ENCODE results near the gene CYTH1.

CYTH1 gene, protein sequence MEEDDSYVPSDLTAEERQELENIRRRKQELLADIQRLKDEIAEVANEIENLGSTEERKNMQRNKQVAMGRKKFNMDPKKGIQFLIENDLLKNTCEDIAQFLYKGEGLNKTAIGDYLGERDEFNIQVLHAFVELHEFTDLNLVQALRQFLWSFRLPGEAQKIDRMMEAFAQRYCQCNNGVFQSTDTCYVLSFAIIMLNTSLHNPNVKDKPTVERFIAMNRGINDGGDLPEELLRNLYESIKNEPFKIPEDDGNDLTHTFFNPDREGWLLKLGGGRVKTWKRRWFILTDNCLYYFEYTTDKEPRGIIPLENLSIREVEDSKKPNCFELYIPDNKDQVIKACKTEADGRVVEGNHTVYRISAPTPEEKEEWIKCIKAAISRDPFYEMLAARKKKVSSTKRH

GRCh38 chr17:78781893-78782304 is at the start of gene CYTH1:
Gene CYTH1, minus strand, starts transcription at chr17:78782273. Its CDS starts 50 bp downstream, at chr17:78782223.
- DNase-seq: peak in 1 of 2 experiments; percentile 45

DNA sequence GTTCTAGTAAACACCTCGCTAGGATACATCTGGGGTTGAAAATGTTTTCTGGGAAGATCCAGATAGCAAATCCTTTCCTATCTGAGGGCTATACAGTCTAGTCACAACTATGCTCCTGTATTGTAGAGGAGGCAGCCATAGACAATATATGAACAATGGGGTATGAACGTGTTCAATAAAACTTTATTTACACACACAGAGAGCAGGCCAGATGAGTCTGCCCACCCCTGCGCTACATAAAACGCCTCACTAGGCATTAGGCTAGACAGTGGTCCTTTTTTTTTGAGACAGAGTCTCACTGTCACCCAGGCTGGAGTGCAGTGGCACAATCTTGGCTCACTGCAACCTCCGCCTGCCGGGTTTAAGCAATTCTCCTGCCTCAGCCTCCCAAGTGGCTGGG is 47.4 kb upstream of the CYTH1 start:
- no peak for DNase-seq

GRCh38 chr17:78828470-78829185 is 46.6 kb upstream of the CYTH1 start:
- DNase-seq: no peak

GRCh38 chr17:78826836-78827509 is 44.9 kb upstream of the CYTH1 start:
- no peak for DNase-seq

- DNase-seq: no peak
Observed at GRCh38 chr17:78826421-78826820, 44.3 kb upstream of the CYTH1 start.

DNA sequence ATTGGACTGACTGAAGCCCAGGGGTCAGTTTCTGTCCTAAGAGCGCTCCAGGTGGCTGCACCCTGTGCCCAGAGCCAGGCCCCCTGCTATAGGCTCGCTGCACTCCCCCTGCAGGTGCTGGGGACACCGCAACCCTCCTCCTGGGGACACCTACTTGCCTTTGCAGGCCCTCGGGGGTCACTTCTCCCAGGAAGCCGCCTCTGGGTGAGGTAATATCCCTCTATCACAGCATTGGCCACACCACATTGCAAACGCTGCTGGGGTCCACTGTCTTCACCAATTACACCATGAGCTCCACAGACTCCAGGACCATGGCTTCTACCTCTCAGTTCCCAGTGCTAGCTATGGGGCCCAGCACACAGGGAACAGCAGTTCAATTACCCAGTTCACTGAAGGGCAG is 43.6 kb upstream of the CYTH1 start:
- no peak for DNase-seq

DNA sequence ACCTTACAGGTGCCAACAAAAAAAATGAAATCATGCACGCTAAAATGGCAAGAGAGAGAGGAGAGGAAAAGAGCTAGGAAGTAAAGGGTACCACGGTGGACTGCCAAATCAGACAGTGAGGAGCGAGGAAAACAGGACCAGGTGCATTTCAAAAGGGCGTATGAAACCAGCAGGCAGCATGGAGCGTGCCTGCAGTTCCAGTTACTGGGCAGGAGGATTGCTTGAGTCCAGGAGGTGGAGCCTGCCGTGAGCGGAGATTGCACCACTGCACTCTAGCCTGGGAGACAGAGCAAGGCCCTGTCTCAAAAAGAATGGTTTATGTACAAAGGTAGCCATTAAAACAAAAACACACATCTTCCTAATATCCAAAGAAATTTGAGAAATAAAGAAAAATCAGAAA is 42.2 kb upstream of the CYTH1 start:
- no peak for DNase-seq

- no peak for DNase-seq
Observed at GRCh38 chr17:78823282-78824046, 41.4 kb upstream of the CYTH1 start.

GRCh38 chr17:78822552-78822951 is 40.5 kb upstream of the CYTH1 start:
- no peak for DNase-seq

GRCh38 chr17:78821961-78822360 is 39.9 kb upstream of the CYTH1 start:
- no peak for DNase-seq

GRCh38 chr17:78820841-78821240 is 38.8 kb upstream of the CYTH1 start:
- no peak for DNase-seq

- no peak for DNase-seq
Observed at GRCh38 chr17:78819806-78820792, 38.0 kb upstream of the CYTH1 start.

DNA sequence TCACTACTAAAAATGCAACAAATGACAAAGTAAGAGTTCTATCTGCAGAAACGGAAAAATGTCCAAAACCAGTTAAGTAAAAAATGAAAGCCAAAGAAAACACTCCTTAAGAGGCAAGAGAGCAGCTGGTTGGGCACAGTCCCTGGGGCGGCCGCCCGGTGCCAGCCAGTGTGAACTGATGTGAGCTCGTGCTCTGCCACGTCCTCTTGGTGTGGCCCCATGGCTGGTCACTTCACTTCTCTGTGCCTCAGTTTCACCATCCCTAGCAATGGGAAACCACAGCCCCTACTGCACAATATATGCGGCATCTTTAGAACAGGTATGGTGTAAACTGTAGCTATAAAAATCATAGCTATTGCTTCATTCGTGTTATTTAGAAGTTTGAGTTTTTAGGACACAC is 37.3 kb upstream of the CYTH1 start:
- no peak for DNase-seq

GRCh38 chr17:78818932-78819331 is 36.9 kb upstream of the CYTH1 start:
- no peak for DNase-seq

- no peak for DNase-seq
Observed at GRCh38 chr17:78818152-78818846, 36.2 kb upstream of the CYTH1 start.

- DNase-seq: no peak
Observed at GRCh38 chr17:78817123-78817522, 35.0 kb upstream of the CYTH1 start.

GRCh38 chr17:78815696-78816095 is 33.6 kb upstream of the CYTH1 start:
- no peak for DNase-seq

- no peak for DNase-seq
Observed at GRCh38 chr17:78812855-78813254, 30.8 kb upstream of the CYTH1 start.

- no peak for DNase-seq
Observed at GRCh38 chr17:78808163-78808562, 26.1 kb upstream of the CYTH1 start.

- DNase-seq: no peak
Observed at GRCh38 chr17:78806451-78806850, 24.4 kb upstream of the CYTH1 start.

GRCh38 chr17:78805301-78805700 is 23.2 kb upstream of the CYTH1 start:
- no peak for DNase-seq
